HG03025 (cell line): Measurements from ENCODE around the gene TMEM154.
"Not testable (repeated sequence)": the region's sequence is repeated elsewhere in the genome, so short reads cannot be mapped to it uniquely, and the experiment has no call there.

Experiments
- ATAC-seq: cut with Tn5 transposase; IDR thresholded peaks from one replicate; pipeline ENCODE4 v1.9.1; 2021; ENCODE audit warnings: mild to moderate bottlenecking, moderate library complexity; ENCODE audit not compliant: unreplicated experiment, low FRiP score

The TMEM154 gene

DNA sequence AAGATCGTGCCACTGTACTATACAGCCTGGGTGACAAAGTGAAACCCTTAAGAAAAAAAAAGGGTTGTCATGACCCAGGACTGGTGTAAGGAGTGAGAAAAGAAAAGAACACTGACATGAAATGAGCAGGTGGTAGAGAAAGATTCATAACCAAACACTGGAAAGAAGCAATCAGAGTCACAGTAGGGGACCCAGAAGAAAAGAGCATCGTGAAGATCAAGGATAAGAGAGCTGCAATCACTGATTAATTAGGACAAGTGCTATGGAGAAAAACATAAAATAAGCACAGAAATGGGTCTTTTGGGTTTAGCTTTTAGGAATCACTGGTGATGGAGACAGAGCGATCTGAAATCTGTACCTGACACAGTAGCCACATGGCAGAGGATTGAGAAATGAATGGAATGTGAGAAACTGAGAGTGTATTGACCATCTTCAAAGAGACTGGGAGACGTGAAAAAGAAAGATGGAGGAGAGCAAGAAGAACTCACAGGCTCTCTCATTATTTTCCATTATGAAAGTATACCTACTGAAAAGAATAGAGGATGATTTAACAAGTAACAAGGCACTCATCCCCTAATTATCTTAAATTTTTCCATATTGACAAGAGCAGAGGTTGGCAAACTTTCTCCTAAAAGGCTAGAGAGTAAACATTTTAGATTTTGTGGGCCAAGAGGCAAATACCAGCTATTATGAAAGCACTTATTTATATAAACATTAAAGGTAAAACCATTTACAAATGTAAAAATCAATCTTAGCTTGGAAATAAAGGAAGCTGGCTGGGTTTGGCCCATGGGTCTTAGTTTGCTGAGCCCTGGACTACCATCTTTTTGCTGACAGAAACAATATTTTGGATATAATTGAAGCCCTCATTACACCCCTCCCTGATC, 7.3 kb downstream of the TMEM154 start:
- ATAC-seq, result no peak

DNA sequence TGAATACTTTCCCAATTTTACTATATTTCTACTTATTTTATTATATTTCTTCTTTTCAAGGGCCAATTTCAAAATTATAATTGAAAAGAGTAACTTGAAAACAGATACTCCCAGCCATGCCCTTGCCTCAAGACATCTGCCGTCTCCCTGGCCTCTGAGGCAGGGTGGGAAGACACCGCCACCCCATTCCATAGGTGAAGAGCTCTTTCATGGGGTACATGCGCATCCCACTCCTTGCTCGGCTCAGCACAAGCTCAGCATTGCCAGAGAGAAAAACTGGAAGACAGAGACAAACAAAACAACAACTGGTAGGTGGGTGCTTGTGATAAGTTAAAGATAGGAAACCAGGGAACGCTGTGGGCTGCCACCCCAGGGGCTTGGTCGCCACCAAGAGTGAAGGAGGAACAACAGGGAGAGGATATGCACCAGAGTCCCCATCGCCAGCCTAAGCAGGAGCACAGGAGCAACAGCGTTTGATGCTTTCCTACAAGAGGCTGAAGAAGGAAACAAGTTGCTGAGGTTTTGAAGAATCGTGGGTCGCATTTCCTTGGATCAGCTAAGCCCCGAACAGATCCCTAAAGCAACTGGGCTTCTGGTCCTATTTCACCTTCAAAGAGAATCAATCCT, 11.3 kb downstream of the TMEM154 start:
- ATAC-seq, result no peak

DNA sequence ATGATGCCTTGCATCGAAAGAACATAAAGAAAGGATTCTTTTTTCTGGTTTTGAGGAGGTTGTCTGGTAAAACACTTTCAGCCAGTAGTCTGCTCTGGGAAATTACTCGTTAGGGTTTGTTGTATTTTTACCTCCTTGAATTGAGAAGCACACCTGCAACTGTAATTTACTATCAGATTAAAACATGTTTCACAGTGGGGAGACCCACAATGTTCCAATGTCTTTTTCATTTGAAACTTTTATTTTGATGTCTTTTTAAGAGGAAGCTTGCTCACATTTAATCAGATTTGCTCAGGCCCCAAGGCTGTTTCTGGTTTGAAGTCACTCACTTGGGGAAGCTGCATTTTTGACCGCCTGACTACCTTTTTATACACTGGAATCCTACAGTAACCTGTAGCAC, 12.0 kb downstream of the TMEM154 start:
- no peak for ATAC-seq

DNA sequence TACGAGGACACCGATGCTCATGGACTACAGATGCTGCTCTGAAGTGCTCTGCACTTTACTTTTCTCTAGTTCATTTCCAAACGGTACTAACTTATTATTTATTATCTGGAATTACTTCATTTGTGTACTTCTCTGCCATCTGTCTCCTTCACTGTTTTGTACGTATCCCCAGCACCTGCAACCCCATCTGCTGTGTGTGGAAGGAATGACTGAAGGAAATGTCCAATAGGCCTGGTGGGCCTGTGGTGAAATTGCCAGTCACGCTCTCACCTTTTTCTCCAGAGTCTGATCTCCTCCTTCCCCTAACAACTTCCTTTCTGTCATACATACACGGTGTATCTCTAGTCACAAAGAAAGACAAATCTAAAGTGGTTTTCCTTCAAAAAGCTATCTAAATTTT, 12.9 kb downstream of the TMEM154 start:
- no peak for ATAC-seq

DNA sequence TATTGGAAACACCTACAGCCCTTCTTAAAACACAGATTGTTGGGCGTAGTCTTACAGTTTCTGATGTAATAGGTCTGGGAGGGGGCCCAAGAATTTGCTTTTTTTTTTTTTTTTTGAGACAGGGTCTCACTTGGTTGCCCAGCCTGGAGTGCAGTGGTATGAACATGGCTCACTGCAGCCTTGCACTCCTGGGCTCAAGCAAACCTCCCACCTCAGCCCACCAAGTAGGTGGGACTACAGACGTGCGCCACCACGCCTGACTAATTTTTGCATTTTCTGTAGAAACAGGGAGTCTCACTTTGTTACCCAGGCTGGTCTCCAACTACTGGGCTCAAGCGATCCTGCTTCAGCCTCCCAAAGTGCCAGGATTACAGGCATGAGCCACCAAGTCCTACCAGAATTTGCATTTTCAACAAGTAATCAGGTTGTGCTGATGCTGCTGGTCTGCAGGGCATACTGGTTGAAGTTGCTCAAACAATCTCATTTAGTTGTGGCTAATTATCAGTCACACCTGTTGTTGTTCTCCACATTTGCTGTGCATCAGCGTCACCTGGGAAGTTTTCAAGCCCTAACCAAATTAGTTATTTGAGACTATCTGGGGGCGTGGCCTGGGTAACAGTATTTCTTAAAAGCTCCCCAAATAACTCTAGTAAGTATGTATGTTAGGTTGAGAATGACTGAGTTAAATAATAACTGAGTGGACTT, 14.0 kb downstream of the TMEM154 start:
- peak; percentile 33 for ATAC-seq

DNA sequence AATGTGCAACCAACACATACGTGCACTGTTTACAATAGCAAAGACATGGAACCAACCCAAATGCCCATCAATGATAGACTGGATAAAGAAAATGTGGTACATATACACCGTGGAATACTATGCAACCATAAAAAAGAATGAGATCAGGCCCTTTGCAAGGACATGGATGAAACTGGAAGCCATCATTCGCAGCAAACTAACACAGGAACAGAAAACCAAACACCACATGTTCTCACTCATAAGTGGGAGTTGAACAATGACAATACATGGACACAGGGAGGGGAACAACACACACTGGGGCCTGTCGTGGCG, 15.8 kb downstream of the TMEM154 start:
- not testable (repeated sequence) for ATAC-seq

DNA sequence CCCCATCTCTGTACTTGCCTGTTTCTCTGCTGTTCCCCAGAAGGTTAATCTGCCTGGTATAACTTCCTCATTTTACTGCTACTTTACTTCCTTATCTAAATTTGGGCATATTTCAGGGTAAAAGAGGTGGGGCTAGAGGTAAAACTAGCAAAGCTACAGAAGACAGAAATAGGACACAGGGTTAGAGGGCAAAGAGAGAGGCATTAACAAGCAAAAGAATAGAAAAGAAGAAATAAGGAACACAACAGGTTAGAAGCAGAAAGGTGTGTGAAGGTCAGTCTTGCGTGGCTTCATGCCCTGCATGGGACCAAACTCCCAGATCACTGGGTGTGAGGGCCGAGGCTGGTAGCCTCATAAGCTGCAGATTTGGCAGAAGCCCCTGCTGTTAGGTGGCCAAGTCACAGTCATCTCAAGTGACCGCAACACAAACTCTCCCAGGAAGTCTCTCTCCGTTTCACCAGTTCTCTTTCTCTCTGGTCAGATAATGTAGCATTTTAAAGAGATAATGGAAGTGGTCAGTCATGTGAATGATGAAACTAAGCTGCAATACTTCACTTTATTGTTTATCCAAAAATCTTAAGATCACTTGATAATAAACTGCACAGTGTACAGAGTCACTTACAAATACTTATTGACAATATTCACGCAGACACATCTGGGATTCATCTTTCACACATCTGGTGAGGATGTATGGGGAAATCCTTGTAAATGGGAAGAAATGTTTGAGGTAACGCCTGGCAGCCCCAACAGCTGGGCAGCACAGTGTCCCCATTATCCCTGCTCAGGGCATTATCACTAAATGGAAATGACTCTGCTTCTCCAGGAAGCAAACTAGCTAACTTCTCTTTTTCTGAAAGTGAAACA, 16.4 kb downstream of the TMEM154 start:
- peak; percentile 54 for ATAC-seq

DNA sequence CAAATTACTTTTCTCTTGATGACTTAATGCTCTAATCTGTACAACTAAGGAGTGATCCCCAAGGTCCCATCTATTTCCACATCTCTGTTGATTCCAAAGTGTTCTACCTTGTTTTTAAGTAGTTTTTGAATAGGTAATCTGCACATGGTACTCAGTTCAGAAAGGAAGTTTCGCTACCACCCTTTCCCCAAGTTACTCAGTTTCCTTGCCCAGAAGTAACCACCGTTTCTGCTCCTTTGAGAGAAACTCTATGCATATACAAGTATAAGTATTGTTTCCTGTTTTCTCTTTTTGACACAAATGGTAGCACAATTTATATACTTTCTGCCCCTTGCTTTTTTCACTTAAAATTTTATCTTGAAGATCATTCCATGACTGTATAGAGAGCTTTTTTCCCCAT, 18.1 kb downstream of the TMEM154 start:
- ATAC-seq, result no peak

DNA sequence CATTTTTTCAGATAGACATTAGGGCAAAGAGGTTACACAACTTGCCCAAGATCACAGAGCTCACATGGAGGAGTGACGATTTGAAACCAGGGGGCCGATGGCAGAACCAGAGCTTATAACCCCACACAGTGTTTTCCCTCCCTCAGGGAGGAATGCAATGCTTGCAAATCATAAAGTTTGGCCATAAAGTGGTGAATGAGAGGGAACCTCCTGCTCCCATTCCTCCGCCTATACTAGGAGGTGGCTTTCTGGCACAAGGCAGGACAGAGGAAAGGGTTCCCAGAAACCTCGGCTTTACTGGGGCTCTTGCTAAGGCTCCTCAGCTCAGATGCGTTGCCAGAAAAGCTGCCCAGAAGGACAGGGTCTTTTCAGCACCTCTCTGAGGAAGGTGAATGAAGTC, 19.3 kb downstream of the TMEM154 start:
- no peak for ATAC-seq

DNA sequence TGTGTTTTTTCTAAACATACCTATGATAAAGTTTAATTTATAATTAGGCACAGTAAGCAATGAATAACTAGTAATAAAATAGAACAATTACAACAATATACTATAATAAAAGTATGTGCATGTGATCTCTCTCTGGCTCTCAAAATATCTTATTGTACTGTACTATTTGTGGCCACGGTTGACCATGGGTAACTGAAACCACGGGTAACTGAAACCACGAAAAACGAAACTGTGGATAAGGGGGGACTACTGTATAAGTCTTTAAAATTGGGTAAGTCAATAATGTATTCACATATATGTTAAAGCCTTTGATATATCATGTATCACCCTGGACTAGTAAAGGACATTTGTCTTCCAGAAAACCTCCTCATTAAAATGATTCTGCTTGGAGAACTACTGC, 20.0 kb downstream of the TMEM154 start:
- no peak for ATAC-seq

DNA sequence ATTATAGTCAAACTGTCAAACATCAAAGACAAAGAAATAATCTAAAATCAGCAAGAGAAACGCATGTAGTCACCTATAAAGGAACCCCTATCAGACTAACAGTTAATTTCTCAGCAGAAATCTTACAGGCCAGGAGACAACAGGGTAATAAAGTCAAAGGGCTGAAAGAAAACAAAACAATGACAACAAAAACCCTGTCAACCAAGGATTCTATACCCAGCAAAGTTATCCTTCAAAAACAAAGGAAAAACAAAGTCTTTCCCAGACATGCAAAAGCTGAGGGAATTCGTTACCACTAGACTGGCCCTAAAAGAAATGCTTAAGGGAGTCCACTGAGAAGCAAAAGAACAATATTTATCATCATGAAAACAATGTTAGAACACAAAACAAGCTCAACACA, 22.1 kb downstream of the TMEM154 start:
- no peak for ATAC-seq

DNA sequence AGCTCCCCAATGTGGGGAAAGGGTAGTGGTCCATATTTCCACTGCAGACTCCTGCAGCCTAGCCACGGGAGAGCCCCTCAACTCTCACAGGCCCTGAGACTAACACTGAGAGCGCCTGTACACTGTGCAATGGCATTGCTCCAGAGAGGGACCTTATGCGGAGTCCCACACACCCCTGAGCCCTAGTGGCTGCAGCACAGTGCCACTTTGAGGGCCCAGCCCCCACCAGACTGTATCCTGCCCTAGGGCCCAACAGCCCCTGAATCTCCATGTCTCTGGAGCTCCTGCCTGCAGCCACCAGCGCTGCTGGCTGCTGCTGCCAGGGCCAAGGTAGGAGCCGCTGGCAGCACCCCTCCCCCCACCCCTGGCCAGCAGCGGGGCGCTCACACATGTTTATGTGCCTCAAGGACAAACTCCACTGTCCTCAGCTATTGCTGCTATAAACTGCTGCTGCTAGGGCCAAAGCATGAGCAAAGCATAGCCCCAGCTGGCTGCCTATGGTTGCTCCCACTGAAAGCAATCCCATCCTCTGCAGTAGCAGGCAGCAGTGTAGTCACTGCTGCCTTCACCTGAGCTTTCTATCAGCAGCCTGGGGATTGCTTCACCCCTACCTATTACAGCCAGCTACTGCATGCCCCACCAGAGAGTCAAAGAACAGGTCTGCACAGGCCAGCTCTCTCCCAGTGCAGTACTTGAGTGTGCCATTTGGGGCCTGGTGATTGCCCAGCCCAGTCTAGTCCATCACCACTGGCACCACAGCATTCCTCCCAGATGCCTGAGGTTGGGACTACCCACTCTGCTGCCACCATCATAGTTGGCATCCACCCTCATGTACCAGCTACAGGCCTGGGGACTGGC, 24.3 kb downstream of the TMEM154 start:
- ATAC-seq, result no peak

DNA sequence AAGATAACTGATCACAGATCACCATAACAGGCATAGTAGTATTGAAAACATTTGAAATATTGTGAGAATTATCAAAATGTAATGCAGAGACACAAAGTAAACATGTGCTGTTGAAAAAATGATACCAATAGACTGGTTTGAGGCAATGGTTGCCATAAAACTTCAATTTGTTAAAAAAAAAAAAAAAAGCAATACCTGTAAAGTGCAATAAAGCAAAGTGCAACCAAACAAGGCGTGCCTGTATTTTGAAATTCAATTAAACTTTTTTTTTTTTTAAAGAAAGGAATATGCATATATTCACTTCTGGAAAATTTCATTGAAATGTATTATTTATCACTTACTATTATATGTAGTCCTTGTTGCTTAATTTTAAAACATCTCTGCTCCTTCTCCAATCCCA, 27.7 kb downstream of the TMEM154 start:
- no peak for ATAC-seq

DNA sequence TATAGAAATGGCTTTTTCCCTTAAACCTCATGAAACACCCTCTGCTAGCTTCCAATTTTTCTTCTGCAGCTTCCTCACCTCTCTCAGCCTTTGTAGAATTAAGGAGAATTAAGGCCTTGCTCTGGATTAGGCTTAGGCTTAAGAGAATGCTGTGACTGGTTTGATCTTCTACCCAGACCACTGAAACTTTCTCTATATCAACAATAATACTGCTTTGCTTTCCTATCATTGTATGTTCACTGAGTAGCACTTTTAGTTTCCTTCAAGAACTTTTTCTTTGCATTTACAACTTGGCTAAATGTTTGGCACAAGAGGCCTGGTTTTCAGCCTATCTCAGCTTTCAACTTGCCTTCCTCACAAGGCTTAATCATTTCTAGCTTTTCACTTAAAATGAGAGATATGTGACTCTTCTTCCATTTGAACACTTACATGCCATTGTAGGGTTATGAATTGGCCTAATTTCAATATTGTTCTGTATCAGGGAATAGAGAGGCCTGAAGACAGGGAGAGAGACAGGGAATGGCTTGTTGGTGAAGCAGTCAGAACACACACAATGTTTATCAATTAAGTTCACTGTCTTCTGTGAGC, 28.2 kb downstream of the TMEM154 start:
- no peak for ATAC-seq

DNA sequence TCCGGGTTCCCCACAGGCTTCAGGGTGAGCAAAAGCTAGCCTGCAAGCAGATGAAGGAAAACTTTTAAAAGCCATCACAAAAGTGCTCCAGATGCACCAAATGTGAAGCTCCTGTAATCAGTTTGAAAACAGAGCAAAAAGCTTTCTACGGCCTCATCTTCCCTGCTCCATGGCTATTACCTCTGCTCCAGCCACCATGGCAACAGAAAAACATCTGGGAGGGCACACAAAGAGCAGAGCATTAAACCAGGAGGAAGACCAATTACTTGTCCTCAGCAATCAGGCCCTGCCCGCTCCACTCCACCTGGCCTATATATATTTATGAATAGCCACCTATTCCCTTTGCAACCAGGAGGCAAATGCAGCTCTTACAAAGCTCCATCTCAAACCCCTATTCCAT, 33.6 kb downstream of the TMEM154 start:
- no peak for ATAC-seq

DNA sequence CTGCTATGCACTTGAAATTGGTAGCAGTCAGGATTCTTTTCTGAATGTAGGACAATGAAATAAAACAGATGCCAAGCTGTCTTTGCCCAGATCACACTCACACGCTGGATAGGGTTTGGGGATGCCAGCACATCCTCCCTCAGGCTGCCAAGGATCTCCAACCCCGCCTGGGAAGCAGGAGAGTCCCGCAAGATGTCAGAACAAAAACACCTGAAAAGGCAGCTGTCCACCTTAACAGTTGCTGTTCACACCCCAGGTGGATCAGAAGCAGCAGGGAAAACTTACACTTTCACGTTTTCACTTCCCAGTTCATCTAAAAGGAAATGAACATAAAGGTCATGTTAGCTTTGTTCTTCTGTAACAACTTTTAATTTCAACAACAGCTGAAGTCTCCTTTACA, 35.7 kb downstream of the TMEM154 start:
- ATAC-seq, result no peak

DNA sequence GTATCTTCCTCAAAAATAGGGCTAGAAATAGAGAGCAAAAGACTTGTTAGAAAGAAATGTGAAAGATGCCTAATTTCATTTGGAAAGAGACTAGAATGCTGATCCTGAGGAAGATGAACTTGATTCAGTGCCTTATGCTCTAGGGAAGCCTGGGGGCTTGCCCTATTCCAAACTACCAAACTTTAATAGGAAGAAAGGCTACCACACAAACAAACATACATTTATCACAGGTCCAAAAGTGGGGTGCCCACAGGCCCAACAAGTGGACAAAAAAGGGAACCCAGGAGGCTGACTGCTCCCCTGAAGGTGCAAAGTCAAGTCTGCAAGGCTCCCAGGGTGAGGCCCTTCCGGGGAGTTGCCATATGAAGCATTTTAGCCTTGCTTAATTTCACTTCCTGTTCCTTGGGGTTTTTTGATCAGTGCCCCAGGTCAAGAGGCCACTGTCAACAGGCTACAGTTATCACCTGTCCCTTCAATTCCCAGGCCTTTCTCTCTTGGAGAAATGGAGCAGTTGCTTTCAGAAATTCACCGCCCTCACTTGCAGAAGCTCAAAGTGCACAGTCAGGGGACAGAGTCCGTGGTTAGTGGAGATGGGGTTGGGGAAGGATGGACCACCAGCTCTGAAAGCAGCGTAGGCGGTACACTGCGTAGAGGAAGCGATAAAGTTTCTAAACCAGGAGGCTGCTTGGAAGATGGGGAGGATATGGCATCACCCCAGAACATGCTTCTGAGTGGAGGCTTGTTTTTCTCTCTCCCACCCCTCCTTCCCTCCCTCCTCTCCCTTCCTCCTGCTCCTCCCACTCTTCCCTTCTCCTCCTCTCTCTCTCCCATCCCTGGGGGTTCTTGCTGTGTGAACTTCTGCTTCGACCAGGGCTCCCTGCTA, 36.4 kb downstream of the TMEM154 start:
- ATAC-seq, result peak; percentile 98
